Activated gamma-delta T cell treated with Interleukin-2 at 50 U/mL for 16 hours (primary cell): ENCODE data around the gene PADI1.

Experiments
- DNase-seq: peaks from one replicate; pipeline ENCODE4 v3.0.0-alpha.2; 2020

PADI1 gene

DNA sequence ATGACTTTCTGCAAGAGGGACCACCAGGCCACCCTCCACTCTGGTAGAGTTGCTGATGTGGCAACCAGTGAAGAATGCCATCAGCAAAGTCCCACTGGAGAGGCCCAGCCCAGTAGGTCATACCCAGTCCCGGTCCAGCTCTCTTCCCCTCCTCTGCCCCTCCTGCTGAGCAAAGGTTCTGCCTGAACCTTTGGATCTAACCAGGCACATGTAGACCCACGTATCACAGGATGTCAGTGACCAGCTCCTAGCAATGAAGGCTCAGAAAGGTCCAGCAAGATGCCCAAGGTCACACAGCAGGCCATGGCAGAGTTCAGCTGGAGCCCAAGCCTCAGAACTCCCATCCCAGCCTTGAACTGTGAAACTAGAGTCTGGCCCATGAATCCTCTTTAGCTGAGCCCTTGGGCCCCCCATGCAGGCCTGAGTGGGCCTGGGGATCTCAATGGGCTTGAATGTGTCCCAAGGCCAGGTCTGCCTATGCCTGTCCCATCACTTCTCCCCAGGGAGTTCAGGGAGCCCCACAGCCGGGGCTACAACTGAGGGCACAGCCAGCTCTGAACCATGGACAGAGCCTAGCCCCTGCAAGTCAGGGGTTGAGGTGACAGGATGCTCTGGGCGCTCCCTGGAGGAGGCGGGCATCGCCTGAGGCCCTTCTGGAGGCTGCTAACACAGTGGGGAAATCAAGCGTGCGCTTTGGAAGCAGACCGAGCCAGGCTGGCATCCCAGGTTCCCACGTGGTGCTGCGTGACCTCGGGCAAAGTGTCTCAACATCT, 21.4 kb upstream of the PADI1 start:
- DNase-seq: no peak

DNA sequence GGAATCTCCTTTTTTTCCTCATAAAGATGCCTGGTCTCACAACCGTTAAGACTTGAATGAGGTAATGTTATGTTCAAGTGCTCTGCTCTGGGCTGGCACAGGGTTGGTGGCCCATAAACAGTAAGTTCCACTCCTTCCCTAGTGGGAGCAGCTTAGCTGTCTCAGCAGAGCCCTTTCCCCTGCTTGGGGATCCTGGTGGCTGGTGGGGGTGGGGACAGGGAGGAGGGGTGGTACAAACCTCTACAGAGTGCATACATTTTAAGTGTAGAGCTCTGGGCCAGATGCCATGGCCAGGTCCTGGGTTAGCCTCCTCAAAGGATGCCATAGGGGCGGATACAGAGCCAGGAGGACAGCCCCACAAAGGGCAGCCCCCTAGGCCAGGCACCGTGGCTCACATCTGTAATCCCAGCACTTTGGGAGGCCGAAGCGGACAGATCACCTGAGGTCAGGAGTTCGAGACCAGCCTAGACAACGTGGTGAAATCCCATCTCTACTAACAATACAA, 20.7 kb upstream of the PADI1 start:
- no peak for DNase-seq

DNA sequence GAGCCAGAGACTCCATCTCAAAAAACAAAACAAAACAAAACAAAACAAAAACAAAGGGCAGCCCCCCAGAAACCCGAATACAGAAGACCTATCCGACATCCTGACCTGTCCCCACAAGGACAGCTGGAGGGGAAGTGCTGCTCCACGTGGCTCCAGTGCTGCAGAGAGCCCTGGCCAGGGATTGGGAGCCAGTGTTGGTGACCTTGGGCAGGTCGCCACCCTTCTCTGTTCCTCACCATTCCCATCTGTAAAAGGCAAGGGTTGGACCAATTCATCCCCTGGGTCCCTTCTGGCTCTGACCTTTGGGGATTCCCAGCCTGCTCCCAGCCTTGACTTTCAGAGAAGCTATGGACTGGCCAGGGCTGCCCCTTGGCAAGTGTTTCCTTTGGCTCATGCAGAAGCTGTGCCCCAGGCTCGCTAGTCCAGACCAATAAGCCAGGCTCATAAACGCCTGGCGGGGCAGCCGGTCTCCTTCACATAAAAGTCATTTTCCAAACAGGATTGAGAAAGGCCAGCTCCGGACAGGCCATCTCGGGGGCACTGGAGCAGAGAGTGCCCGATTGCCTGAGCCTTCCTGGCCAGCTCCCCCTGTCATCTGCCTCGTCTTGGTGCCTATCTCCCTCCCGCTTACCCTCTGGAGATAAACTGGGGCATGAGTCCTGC, 20.0 kb upstream of the PADI1 start:
- no peak for DNase-seq

- no peak for DNase-seq
Observed at GRCh38 chr1:17185485-17185860, 19.5 kb upstream of the PADI1 start.

DNA sequence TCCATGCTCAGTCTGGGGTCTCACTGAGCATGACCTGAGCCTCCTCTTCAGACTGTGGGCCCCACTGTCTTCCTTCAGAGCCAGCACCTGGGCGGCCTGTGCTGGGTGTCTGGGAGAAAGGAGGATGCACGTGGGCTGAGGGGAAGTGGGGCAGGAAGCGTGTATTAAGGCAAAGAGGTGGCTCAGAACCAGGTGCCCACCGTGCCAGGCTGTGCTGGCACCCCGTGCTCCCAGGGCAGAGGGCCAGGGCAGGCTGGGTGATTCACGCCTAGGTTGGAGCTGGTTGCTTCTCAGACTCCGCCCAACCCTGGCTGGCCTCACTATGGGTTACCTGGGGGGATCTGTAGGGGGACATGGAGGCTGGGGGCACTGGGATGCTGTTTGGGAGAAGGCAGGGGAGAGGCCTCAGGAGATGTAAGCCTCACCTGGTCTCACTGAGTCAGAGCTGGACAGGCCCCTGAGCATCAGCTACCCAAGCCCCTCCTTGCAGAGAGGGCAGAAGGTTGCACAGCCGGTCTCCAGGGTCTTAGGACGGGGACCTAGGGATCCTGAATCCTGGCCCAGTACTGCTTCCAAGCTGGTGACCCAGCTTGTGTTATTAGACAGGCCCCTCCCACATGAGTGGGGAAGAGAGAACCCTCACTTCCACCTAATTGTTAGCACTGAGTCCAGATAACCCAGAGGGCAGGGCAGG, 18.6 kb upstream of the PADI1 start:
- no peak for DNase-seq

- DNase-seq: no peak
Observed at GRCh38 chr1:17187051-17187450, 17.9 kb upstream of the PADI1 start.

GRCh38 chr1:17188217-17188616, 16.7 kb upstream of the PADI1 start:
- no peak for DNase-seq

- DNase-seq: no peak
Observed at GRCh38 chr1:17188889-17189631, 15.9 kb upstream of the PADI1 start.

GRCh38 chr1:17189632-17189990, 15.3 kb upstream of the PADI1 start:
- DNase-seq: no peak

- DNase-seq: no peak
Observed at GRCh38 chr1:17190010-17190995, 14.6 kb upstream of the PADI1 start.

GRCh38 chr1:17191990-17192242, 13.0 kb upstream of the PADI1 start:
- DNase-seq: no peak

DNA sequence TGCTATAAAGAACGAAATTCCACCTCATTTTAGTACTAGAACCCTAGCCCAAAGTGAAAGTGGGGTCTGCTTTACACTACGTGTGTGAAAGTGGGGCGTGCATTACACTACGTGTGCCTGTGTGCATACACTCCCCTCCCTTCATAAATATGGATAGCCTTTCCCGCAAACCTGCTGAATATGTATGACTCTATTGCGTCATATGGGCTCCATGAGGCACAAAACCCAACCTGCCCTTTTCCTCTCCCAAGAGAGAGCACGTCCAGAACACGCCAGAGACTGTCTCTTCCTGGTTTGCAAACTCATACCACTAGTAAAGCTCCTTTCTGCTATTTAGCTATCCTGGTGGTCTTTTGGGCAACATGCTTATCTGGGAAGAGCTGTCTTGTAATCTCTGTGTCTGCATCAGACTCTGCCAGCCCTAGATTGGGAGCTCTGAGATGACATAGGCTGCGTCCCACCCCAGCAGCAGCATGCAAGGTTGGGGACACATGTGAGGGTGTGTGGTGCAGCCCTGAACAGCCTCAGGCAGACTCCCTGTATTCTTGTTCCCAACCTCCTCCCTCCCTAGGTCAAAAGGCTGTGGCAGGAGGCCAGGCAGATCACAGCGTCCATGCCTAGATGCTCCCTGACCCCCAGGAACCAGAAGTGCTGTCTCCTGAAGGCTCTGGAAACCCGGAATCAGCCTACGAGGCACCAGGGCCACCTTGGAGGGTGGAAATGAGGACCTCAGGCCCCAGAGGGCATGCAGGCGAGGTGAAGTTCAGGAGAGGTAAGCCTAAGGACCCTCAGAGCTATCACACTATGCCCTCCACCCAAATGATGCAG, 12.3 kb upstream of the PADI1 start:
- no peak for DNase-seq

- no peak for DNase-seq
Observed at GRCh38 chr1:17193222-17194132, 11.5 kb upstream of the PADI1 start.

DNA sequence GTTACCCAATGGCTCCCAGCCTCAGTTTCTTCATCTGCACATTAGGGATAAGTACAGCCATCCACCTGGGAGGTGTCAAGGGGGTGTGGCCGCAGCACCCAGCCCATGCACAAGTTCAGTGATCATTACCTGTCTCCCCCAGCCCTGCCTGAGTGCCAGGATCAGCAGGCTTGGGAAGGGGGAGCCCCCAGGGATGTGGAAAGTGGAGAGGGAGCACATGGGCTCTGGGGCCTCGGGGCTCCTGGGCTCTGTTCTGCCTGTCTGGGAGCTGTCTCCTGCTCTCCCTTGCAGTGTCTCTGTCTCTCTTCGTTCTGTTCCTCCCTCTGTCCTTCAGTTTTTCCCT, 10.8 kb upstream of the PADI1 start:
- DNase-seq: no peak

DNA sequence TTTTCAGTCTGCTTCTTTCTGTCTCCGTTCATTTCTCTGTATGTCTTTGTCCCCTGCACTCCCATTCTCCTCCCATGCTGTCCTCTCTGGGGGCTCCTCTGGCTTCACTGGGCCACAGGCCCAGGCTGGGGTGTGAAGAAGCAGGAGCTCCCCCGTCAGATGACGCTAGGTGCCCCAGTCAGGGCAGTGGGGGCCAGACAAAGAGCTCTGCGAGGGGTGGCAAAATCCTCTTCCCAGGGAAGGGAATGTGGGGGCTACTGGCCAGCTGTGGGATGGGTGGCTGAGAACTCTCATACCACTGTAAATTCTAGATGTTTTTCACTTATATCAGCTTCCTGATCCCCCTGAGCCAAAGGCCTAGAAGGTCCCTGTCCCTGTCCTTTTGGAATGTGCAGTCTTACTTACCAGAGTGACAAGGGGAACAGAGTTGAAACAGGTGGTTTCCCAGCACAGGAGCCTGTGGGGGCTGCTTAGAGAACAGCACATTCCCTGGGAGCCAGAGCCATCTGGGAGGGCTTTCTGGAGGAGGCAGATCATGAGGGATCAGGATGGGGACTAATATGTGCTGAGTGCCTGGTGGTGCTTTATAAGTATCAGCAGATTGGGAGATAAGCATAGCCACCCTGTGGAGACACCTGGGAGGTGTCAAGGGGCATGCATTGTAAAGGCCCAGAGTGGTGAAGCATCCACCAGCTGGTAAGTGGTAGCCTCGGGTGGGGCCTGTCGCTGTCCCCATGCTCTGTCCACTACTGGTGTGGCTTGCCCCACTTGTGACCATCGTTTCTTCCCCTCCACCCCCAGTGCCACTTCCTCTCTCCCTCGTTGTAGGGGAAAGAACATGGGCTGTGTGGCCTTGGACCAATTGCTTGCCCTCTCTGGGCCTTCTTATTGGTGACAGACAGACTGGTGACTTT, 10.1 kb upstream of the PADI1 start:
- no peak for DNase-seq

GRCh38 chr1:17195731-17196130, 9.2 kb upstream of the PADI1 start:
- DNase-seq: no peak

DNA sequence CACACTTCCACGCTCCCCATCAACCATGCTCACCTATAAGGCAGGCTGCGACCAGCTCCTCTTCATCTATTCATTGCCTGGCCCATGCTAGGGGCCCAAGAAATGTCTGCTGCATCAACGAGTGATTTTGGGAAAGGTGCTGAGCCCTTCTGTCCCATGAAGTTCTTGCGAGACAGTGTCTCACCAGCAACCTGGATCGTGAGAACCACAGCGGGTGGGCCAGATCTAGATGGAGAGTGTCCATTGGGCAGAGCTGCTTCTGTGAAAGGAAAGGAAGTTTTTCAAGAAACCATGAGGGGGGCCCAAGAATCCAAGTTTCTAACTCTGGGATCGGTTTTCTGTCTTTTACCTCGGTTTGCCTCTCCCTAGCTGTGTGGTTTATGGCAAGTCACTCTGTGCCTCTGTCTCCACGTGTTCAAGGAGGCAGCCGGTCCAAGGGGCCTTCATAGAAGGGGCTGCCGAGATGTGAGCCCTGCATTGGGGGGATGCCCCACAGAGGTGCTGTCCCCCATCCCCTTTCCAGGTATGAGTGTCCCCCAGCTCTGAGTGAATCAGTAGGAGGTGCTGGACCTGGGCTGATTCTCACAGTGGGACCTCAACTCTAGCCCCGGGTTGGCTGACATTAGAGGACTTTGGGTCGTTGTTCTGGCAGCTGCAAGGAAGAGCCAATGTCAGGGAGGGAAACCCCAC, 8.3 kb upstream of the PADI1 start:
- DNase-seq: no peak

GRCh38 chr1:17197696-17198095, 7.2 kb upstream of the PADI1 start:
- DNase-seq: no peak
